Measurements from ENCODE around the gene SSRP1. TPM values are rescaled to one million over a fixed set of nuclear protein-coding genes. Genes with fewer than 3 reads are reported as not detected.

Gene SSRP1
- polyA plus RNA-seq, 2 of the 4 experiments (the other 2 are of a cell fraction), result 288 to 357 TPM

GRCh38 chr11:57380975-57381374 is 45.3 kb upstream of the SSRP1 start, which contains the start of gene PRG3:
TSS of gene PRG3 (minus strand) at chr11:57381150. CDS start at chr11:57380708, 442 bp downstream.
- WGBS (ENCODE audit: missing lambda C conversion rate), result 0% methylated on average over 2 of the region's 2 CpGs

GRCh38 chr11:57379732-57380131 is 44.0 kb upstream of the SSRP1 start:
- FAIRE-seq (no peak), DNase-seq (ENCODE audit: low read depth in 1 of 2, low spot score in 1 of 2) (peak in 1 of 2 experiments; percentile 48), ATAC-seq (peak in 1 of 2 experiments; percentile 44; a peak in 3 of 6 replicates)
- Histone ChIP-seq H3K4me2 (no peak overlapping the region), H3K9me3 (no peaks in the 10 kb centered on the region), H3K4me3 (no peak overlapping the region), H3K27ac (no peak overlapping the region), H3K4me1 (peaks cover 17% of the 10 kb centered on the region; the same call in 2 of the 3 replicates)
- 15% methylated on average over 10 of the region's 10 CpGs for WGBS (ENCODE audit: missing lambda C conversion rate)
- no peak for TF ChIP-seq CHD4 (IDR thresholded peaks at IDR 0.05; ENCODE audit: borderline replicate concordance)
- peak; percentile 97 for TF ChIP-seq REST (IDR thresholded peaks at IDR 0.05)
- peak; percentile 98 for TF ChIP-seq EHMT2 (IDR thresholded peaks at IDR 0.05; ENCODE audit: low read depth)
- ChIA-PET CTCF (interaction anchor here (0.7 to 3.2 kb wide), 4 partner anchors 21 to 78 kb away, joined by 3 to 10 read pairs (median 4); no protein-coding TSS in a partner anchor), POLR2A (no interaction called here)

More at GRCh38 chr11:57380975-57381374, 45.3 kb upstream of the SSRP1 start, which contains the start of gene PRG3:
- H3K27ac ChIP-seq, result no peak within 1 kb of the TSS
- FAIRE-seq (no peak), ATAC-seq (peak in 1 of 2 experiments; percentile 40; a peak in 3 of 6 replicates), DNase-seq (ENCODE audit: low read depth in 1 of 2, low spot score in 1 of 2) (no peak)
- no peaks in the 10 kb centered on the region for H3K9me3 ChIP-seq
- H3K4me2 ChIP-seq, result no peak within 1 kb of the TSS
- POLR2A ChIA-PET, result no interaction called here
- H3K4me3 ChIP-seq, result no peak within 1 kb of the TSS
- TF ChIP-seq BCL3 (IDR thresholded peaks at IDR 0.05) (no peak), RCOR1 (IDR thresholded peaks at IDR 0.05; ENCODE audit: low read depth, low read length) (no peak), HOXB13 (CRISPR knock-in tag; IDR thresholded peaks at IDR 0.05; ENCODE audit: low read depth) (no peak), ZC3H11A (IDR thresholded peaks at IDR 0.05) (no peak), PHF8 (IDR thresholded peaks at IDR 0.05; ENCODE audit: borderline replicate concordance, low read depth) (no peak), CHD4 (IDR thresholded peaks at IDR 0.05; ENCODE audit: borderline replicate concordance) (no peak), KDM1A (IDR thresholded peaks at IDR 0.05; ENCODE audit: low read depth) (no peak), SMC3 (IDR thresholded peaks at IDR 0.05) (no peak), RFX5 (IDR thresholded peaks at IDR 0.05) (no peak)
- H3K4me1 ChIP-seq, result peaks cover 17% of the 10 kb centered on the region; the same call in 2 of the 3 replicates
- CTCF ChIA-PET, result interaction anchor here (1.5 kb wide), 1 partner anchor 19 kb away, joined by 6 read pairs; no protein-coding TSS in a partner anchor

GRCh38 chr11:57378186-57378585 is 42.5 kb upstream of the SSRP1 start:
- peak overlapping the region; percentile 27; the same call in 2 of the 3 replicates for H3K4me2 ChIP-seq
- H3K4me3 ChIP-seq, result no peak overlapping the region
- CTCF ChIA-PET, result interaction anchor here (3.2 kb wide), 1 partner anchor 79 kb away, joined by 10 read pairs; no protein-coding TSS in a partner anchor
- ATAC-seq (peak in 1 of 2 experiments; percentile 19; a peak in 2 of 6 replicates), FAIRE-seq (no peak), DNase-seq (ENCODE audit: low read depth in 1 of 2, low spot score in 1 of 2) (no peak)
- peaks cover 17% of the 10 kb centered on the region; the same call in 2 of the 3 replicates for H3K4me1 ChIP-seq
- POLR2A ChIA-PET, result no interaction called here
- H3K9me3 ChIP-seq, result no peaks in the 10 kb centered on the region
- no peak for TF ChIP-seq CBX2 (IDR thresholded peaks at IDR 0.05; ENCODE audit: borderline replicate concordance, low read depth)
- no peak for TF ChIP-seq EP300 (IDR thresholded peaks at IDR 0.05)
- H3K27ac ChIP-seq, result no peak overlapping the region

- POLR2A ChIA-PET, result no interaction called here
- FAIRE-seq (no peak), ATAC-seq (no peak; a peak in 1 of 6 replicates), DNase-seq (ENCODE audit: low read depth in 1 of 2, low spot score in 1 of 2) (no peak)
- H3K27ac ChIP-seq, result no peak overlapping the region
- H3K4me1 ChIP-seq, result peaks cover 17% of the 10 kb centered on the region; the same call in 2 of the 3 replicates
- H3K4me3 ChIP-seq, result no peak overlapping the region
- CTCF ChIA-PET, result interaction anchor here (3.2 kb wide), 1 partner anchor 81 kb away, joined by 10 read pairs; no protein-coding TSS in a partner anchor
- TF ChIP-seq ZNF302 (CRISPR knock-in tag; IDR thresholded peaks at IDR 0.05) (no peak), CHD2 (IDR thresholded peaks at IDR 0.05; ENCODE audit: low read length, partially characterized antibody) (no peak), ESRRA (IDR thresholded peaks at IDR 0.05; ENCODE audit: borderline replicate concordance, low read length) (no peak), HMGXB4 (CRISPR knock-in tag; IDR thresholded peaks at IDR 0.05; ENCODE audit: borderline replicate concordance) (no peak), CEBPB (IDR thresholded peaks at IDR 0.05) (no peak), POLR2AphosphoS2 (conservative IDR thresholded peaks at IDR 0.05; ENCODE audit: low read length) (no peak), CBX2 (IDR thresholded peaks at IDR 0.05; ENCODE audit: borderline replicate concordance, low read depth) (no peak), CTCF (IDR thresholded peaks at IDR 0.05) (no peak)
- H3K4me2 ChIP-seq, result no peak overlapping the region
- no peaks in the 10 kb centered on the region for H3K9me3 ChIP-seq
- WGBS (ENCODE audit: missing lambda C conversion rate), result 51% methylated on average over 5 of the region's 5 CpGs
These were observed 41.4 kb upstream of the SSRP1 start for GRCh38 chr11:57377107-57377506.

Data from A549 (cell line).